Measurements from ENCODE around the gene DOLK.

DOLK gene

DNA sequence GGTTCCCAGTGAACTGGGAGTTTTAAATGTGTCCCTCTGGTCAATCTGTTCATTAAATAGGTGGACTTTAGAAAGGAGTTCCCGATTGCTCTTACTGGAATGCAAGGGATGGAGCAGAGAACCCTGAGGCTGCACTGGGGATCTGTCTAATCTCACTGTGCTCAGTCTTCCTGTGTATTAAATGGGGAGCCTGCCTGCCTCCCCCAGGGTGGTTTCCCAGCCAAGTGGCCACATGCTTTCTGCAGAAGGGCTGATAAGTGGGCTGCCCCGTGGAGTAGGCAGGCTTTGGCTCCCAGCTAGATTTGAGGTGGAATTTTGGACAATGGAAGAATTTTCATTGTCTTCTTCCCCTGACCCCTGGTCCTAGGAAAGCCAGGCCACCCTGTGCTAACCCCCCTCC, 40.7 kb downstream of the DOLK start:
- DNase-seq (ENCODE audit: low spot score) = no peak

DNA sequence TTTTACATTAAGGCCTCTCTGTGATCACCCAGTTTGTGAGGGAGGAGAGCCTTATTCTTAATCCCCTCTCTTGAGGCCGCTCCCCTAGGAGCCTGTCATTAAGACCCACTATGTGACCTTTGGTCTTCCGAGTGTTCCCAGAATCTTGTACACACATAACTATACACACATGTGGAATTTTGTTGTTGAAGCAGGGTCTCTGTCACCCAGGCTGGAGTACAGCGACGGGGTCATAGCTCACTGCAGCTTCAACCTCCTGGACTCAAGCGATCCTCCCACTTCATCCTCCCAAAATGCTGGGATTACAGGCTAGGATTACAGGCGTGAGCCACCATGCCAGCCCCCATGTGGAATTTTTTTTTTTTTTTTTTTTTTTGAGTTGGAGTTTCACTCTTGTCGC, 41.4 kb downstream of the DOLK start:
- DNase-seq (ENCODE audit: low spot score) = no peak

- DNase-seq (ENCODE audit: low spot score) = no peak
These were observed 43.4 kb downstream of the DOLK start for GRCh38 chr9:128903871-128904620.

GRCh38 chr9:128903079-128903461, 44.3 kb downstream of the DOLK start:
- no peak for DNase-seq (ENCODE audit: low spot score)

DNA sequence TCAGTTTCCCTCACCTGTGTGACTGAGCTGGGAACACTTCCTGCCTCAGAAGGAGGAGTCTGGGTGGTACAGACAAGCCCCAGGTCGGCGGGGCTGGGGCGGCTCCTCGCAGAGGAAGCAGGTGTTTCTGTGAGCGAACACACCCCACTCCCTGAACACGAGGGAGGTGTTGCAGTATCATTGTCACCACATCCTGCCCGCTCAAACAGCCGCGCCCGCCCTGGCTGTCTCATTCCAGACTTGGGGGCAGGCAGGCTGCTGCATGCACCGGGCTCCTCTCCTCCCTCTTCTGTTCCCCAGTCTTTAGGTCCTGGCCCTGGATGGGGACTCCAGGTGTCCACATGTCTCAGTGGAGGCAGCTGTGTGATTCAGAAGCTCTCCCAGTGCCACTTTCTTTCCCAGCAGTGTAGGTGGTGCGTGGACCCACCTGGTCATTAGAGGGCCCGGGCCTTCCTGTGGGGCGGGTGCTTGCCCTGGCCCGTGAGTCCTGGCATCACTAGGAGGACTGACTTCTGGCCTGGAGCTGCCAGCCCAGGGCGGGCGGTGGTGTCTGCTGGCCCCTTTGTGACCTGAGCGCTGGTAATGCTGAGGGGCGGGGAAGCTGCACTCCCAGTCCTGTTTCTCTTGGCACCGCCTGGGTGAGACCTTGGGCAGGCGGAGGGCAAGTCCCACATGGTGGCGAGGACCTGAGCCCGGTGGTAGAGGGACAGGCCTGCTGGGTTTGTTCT, 44.9 kb downstream of the DOLK start:
- peak; percentile 34 for DNase-seq (ENCODE audit: low spot score)

DNA sequence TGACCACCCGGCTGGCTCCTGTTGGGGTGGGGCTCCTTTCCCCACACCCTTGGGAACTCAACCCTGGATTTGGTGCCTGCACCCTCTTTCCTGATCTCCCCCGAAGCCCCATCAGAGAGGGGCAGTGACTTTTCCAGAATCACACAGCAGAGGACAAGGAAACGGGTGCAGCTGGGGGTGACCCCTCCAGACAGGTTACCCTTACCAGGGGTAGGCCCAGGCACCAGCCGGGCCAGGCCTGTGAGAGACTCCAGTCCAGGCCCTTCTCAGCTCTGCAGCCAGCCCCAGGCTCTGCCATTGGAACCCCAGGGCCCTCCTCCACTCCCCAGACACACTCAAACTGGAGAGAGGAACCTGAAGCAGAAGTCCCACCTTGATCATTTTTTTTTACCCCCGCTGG, 45.6 kb downstream of the DOLK start:
- DNase-seq (ENCODE audit: low spot score) = no peak

DNA sequence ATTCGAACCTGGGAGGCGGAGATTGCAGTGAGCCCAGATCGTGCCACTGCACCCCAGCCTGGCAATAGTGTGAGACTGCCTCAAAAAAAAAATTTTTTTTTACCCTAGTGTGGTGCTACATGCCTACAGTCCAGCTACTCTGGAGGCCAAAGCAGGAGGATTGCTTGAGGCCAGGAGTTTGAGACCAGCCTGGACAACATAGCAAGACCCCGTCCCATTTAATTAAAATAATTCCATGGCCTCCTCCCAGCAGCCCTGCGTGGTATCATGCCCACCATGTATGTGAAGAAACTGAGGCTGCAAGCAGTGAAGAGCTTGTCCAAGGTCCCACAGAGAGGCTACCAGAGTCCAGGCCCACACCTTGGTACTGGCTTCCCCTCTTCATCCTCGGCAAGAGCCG, 46.0 kb downstream of the DOLK start:
- no peak for DNase-seq (ENCODE audit: low spot score)

- DNase-seq (ENCODE audit: low spot score) = peak; percentile 54
These were observed 47.7 kb downstream of the DOLK start for GRCh38 chr9:128899566-128900322.

DNA sequence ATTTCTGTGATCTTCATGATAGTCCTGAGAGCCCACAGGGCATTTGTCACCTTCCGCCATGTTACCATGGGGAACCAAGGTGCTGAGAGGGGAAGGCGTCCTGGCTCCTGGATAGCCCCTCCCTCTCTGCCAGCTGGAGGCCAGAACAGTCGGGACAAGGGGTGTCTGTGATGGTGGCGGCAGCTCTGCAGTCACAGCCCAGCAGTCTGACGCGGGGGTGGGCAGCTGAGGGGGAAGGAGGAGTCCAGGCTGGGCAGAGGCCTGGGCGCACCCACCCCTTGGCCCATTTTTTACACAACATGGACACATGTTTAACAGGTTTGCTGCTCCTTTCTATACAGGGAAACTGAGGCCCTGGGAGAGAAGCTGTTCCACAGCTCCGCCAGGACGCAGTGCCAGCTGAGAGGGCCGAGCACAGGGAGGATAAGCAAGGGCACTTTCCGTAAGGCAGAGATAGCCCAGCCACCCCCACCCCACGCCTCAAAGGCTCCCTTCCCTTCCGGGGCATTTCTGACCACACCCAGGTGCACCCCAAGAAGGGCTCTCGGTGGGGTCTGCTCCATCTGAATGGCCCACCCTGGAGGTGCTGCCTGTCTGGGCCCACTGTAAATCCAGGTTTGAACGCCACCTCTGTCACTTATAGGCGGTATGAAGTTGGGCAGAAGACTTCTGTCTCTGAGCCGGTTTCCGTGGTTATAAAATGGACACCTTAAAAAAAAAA, 48.4 kb downstream of the DOLK start:
- DNase-seq (ENCODE audit: low spot score) = no peak

DNA sequence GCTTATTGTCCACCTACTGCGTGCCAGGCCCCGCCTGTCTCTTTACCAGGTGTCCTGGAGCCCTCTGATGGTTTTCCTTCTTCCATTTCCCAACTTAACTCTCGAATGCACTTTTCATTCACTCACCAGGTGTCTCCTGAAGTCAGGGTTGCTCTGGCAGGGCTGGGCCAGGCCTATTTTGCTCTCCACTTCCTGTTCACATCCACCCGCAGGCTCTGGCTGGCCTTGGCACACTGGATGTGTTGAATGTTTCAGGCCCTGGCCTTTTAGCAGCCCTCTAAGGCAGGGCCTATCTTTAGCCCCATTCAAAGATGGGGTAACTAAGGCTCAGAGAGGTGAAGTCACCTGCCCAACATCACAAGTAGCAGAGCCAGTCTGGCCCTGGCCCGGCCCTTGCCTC, 49.0 kb downstream of the DOLK start:
- no peak for DNase-seq (ENCODE audit: low spot score)

DNA sequence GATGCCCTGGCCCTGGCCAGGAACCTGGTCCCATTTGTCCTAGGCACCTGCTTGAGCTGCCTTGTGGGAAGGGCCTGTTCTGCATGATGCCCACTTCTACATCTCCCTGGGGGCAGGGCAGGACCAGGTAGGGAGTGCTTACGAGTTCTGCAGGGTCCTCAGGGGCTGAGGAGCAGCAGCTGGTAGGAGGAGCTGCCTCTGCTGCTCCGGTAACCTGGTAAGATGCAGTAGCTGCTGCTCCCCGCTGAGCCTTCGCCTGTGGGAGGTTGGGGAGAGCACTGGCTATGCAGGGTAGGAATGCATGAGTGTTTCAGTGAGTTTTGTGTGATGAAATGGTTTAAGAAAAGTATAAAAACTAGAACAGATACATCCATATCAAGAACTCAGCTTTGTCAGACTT, 51.8 kb downstream of the DOLK start:
- no peak for DNase-seq (ENCODE audit: low spot score)
